ENCODE results near the gene GPR17. TPM values are rescaled to one million over a fixed set of nuclear protein-coding genes. Genes with fewer than 3 reads are reported as not detected.

The GPR17 gene
- total RNA-seq, 1 donor from 2014 or later, result 6.1 TPM

GRCh38 chr2:127654838-127655175 lies 8.9 kb downstream of the GPR17 start:
- no peak for DNase-seq

- no peak for DNase-seq
These were observed 9.5 kb downstream of the GPR17 start for GRCh38 chr2:127655209-127656073.

GRCh38 chr2:127656569-127657231 lies 10.7 kb downstream of the GPR17 start:
- no peak for DNase-seq

GRCh38 chr2:127657232-127657595 lies 11.3 kb downstream of the GPR17 start:
- no peak for DNase-seq

GRCh38 chr2:127658146-127658545 lies 12.2 kb downstream of the GPR17 start:
- no peak for DNase-seq

GRCh38 chr2:127658641-127659407 lies 12.9 kb downstream of the GPR17 start:
- DNase-seq, result no peak

GRCh38 chr2:127659408-127660290 lies 13.7 kb downstream of the GPR17 start:
- no peak for DNase-seq

GRCh38 chr2:127660291-127660578 lies 14.3 kb downstream of the GPR17 start:
- DNase-seq, result no peak

GRCh38 chr2:127661072-127661649 lies 15.2 kb downstream of the GPR17 start:
- DNase-seq, result no peak

- DNase-seq, result no peak
These were observed 16.1 kb downstream of the GPR17 start for GRCh38 chr2:127661949-127662510.

GRCh38 chr2:127662937-127663565 lies 17.1 kb downstream of the GPR17 start:
- no peak for DNase-seq

GRCh38 chr2:127663566-127664064 lies 17.7 kb downstream of the GPR17 start:
- no peak for DNase-seq

GRCh38 chr2:127664065-127664894 lies 18.3 kb downstream of the GPR17 start:
- DNase-seq, result no peak

- no peak for DNase-seq
These were observed 18.9 kb downstream of the GPR17 start for GRCh38 chr2:127664895-127665225.

- no peak for DNase-seq
These were observed 19.4 kb downstream of the GPR17 start for GRCh38 chr2:127665267-127665893.

GRCh38 chr2:127669056-127669455 lies 23.1 kb downstream of the GPR17 start:
- no peak for DNase-seq

- no peak for DNase-seq
These were observed 24.4 kb downstream of the GPR17 start for GRCh38 chr2:127670055-127670956.

- no peak for DNase-seq
These were observed 25.0 kb downstream of the GPR17 start for GRCh38 chr2:127670957-127671290.
